ENCODE measurements around the gene MMP23B. TPM values are rescaled to one million over a fixed set of nuclear protein-coding genes. Genes with fewer than 3 reads are reported as not detected.
"Not testable (repeated sequence)": the region's sequence is repeated elsewhere in the genome, so short reads cannot be mapped to it uniquely, and the experiment has no call there.

MMP23B gene
- total and polyA plus RNA-seq, 11 donors, result 10.4 to 128 (median 59.0) TPM

- intact Hi-C loops (cut with DNase I), result no loop called here
- ATAC-seq (no peak), DNase-seq (no peak)
- H3K9me3 ChIP-seq, result no peaks in the 10 kb centered on the region
- WGBS, 4 donors, result 94 to 96% (median 95%) methylated on average over 25 of the region's 25 CpGs
- no peak overlapping the region for H3K4me3 ChIP-seq
- no peaks in the 10 kb centered on the region for H3K27me3 ChIP-seq
- H3K27ac ChIP-seq, result no peak overlapping the region
- TF ChIP-seq CTCF (IDR thresholded peaks at IDR 0.05) (no peak), POLR2A (IDR thresholded peaks at IDR 0.05) (no peak)
- H3K36me3 ChIP-seq, result peaks cover 0 to 64% (median 45%) of the 10 kb centered on the region in 9 donors
- peaks cover 0 to 8% (median 0%) of the 10 kb centered on the region in 12 donors for H3K4me1 ChIP-seq
Observed at GRCh38 chr1:1672181-1672965, 40.4 kb downstream of the MMP23B start.

DNA sequence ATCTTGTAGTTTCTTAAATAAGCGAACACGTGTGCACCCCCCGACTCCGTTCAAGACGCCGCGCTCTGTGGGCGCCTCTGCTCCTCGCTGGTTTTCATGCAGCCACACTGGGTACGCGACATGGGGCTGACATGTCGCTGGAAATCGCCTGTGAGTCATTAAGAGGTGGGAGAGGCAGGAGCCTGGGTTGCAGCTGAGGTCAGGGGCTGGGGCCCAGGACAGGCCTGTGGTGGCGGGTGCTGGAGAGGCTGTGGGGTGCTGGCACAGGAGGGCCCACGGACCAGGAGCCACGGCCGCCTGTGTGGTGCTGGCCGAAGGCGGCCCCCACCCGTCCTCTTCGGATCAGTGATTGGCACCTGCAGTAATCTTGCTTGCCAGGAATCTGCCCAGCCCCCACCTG lies 42.8 kb downstream of the MMP23B start:
- WGBS, 4 donors, result 79 to 94% (median 83%) methylated on average over 13 to 17 of the region's 21 CpGs
- ATAC-seq; H3K4me3 ChIP-seq; H3K9me3 ChIP-seq; intact Hi-C loops (cut with DNase I); H3K27ac ChIP-seq; H3K27me3 ChIP-seq; DNase-seq: not testable (repeated sequence)
- peaks cover 0 to 26% (median 13%) of the 10 kb centered on the region in 12 donors for H3K4me1 ChIP-seq
- H3K36me3 ChIP-seq, result peaks cover 0 to 41% (median 26%) of the 10 kb centered on the region in 9 donors

- H3K4me1 ChIP-seq, result peaks cover 0 to 26% (median 13%) of the 10 kb centered on the region in 12 donors
- DNase-seq; intact Hi-C loops (cut with DNase I); H3K9me3 ChIP-seq; H3K4me3 ChIP-seq; ATAC-seq; H3K27ac ChIP-seq; H3K27me3 ChIP-seq: not testable (repeated sequence)
- peaks cover 0 to 40% (median 24%) of the 10 kb centered on the region in 9 donors for H3K36me3 ChIP-seq
- 93 to 97% (median 94%) methylated on average over 7 to 16 of the region's 18 CpGs; no CpG with 5 or more reads in 1 of the 4 donors for WGBS, 4 donors
Observed at GRCh38 chr1:1675218-1675617, 43.2 kb downstream of the MMP23B start.

DNA sequence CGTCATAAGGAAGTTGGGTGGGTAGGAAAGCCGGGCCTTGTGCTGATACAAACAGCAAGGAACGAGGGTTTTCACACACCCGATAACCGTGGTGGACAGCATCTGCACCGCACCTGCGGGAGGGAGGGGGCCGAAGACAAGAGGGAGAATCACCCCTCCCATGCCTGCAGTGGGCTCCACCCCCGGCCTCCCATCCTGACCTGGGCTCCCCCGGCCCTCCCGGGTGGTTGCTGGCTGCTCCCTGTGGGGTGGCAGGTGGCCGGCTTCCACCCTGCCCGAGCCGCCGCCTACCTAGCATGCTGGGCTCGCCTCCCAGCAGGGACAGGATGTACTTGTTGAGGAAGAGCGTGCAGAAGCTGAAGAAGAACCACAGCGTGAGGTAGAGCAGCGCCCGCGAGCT lies 44.1 kb downstream of the MMP23B start:
- intact Hi-C loops (cut with DNase I); H3K27me3 ChIP-seq; DNase-seq; H3K9me3 ChIP-seq; H3K4me3 ChIP-seq; ATAC-seq; H3K27ac ChIP-seq: not testable (repeated sequence)
- H3K4me1 ChIP-seq, result peaks cover 0 to 30% (median 13%) of the 10 kb centered on the region in 12 donors
- H3K36me3 ChIP-seq, result peaks cover 0 to 35% (median 18%) of the 10 kb centered on the region in 9 donors
- 78 to 90% (median 86%) methylated on average over 4 to 8 of the region's 21 CpGs; no CpG with 5 or more reads in 1 of the 4 donors for WGBS, 4 donors

DNA sequence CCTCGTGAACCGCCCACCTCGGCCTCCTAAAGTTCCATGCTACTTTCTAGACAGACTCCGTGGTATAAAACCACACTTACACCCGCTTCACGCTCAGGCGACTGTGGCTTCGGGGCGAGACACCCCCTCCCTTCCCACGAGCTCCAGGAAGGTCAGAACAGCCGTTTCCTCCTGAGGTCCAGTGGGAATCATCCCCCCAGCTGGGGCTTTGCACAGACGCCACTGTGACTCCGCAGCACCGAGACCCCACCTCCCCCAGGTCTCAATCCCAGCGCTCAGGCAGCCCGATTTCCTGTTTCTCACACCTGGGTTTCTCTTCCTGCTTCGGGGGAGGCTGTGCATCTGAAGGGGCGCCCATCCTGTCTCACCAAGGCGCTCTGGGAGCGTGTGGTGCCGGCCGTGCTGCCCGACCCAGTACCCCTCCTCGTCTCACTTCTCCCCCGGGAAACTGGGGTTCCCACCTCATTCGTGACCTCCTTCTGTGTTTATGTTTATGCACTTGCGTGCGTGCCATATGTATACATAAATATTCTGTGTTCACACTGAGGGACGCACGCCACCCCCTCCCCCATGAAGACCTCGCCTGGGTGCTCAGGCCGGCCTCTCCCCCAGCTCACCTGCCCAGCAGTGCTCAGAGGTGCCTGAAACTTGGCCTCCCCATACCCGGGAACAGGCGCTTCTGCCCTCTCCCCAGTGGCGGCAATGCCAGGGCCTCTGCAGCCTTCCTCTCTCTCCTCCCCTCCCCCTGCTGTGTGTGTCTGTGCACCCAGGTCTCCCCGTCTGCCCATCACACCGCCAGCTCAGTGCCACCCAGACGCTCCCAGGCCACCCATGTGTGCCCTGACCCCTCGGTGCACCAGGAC lies 46.0 kb downstream of the MMP23B start:
- Histone ChIP-seq H3K4me3 (peak overlapping the region in 2 of 12 donors; percentile 5 to 26), H3K27me3 (no peaks in the 10 kb centered on the region), H3K36me3 (peaks cover 0 to 18% (median 7%) of the 10 kb centered on the region in 9 donors), H3K9me3 (no peaks in the 10 kb centered on the region), H3K4me1 (peaks cover 0 to 31% (median 13%) of the 10 kb centered on the region in 12 donors), H3K27ac (peak overlapping the region in 10 of 12 donors; percentile 40 to 79 (median 57))
- 57 to 69% (median 59%) methylated on average over 36 to 39 of the region's 39 CpGs for WGBS, 4 donors
- intact Hi-C loops (cut with DNase I), result no loop called here
- DNase-seq (peak in 4 of 5 donors; percentile 25 to 59 (median 53)), ATAC-seq (peak in 3 of 4 donors; percentile 20 to 79 (median 30))
- TF ChIP-seq CTCF (IDR thresholded peaks at IDR 0.05), result no peak
- no peak for TF ChIP-seq POLR2A (IDR thresholded peaks at IDR 0.05)

Measured in heart left ventricle (tissue), 16 donors.